T47D (cell line): Measurements from ENCODE around the gene CRIM1.

ENCODE experiments used
- DNase-seq, 2 experiments: peaks; one replicate each; pipeline versions ENCODE4 v3.0.0 to v3.0.0-alpha.2; 2011 to 2012; ENCODE audit warnings: low read depth in 1 of 2, low spot score in 1 of 2
- JUND ChIP-seq: IDR thresholded peaks from 2 replicates; pipeline ENCODE4 v1.6.1; 2012; ENCODE audit warnings: low read depth
- in situ Hi-C: cut with HindIII; loops from 2 replicates; pipeline ENCODE4 v1.10.0; 2016; ENCODE audit warnings: low sequenced_read_pairs, low pct_unique_long_range_greater_than_20kb

The CRIM1 gene

GRCh38 chr2:36450466-36451196, 95.1 kb downstream of the CRIM1 start:
- no peak for TF ChIP-seq JUND
- DNase-seq, result no peak
- in situ Hi-C loops, result no loop called here

GRCh38 chr2:36451512-36451911, 95.9 kb downstream of the CRIM1 start:
- in situ Hi-C loops, result no loop called here
- TF ChIP-seq JUND, result no peak
- no peak for DNase-seq

GRCh38 chr2:36452260-36452659, 96.7 kb downstream of the CRIM1 start:
- in situ Hi-C loops, result no loop called here
- TF ChIP-seq JUND, result no peak
- no peak for DNase-seq

- TF ChIP-seq JUND, result no peak
- no peak for DNase-seq
- in situ Hi-C loops, result no loop called here
Measured at GRCh38 chr2:36453652-36454051, 98.1 kb downstream of the CRIM1 start.

GRCh38 chr2:36455011-36455410, 99.4 kb downstream of the CRIM1 start:
- no peak for TF ChIP-seq JUND
- in situ Hi-C loops, result no loop called here

GRCh38 chr2:36455788-36456187, 100.2 kb downstream of the CRIM1 start:
- DNase-seq, result no peak
- in situ Hi-C loops, result no loop called here
- TF ChIP-seq JUND, result no peak

More at GRCh38 chr2:36455011-36455410, 99.4 kb downstream of the CRIM1 start:
- no peak for DNase-seq

- no peak for TF ChIP-seq JUND
- no peak for DNase-seq
- in situ Hi-C loops, result no loop called here
Measured at GRCh38 chr2:36456227-36457175, 100.9 kb downstream of the CRIM1 start.

GRCh38 chr2:36458106-36458505, 102.5 kb downstream of the CRIM1 start:
- in situ Hi-C loops, result no loop called here
- DNase-seq, result no peak
- no peak for TF ChIP-seq JUND

GRCh38 chr2:36459725-36460137, 104.2 kb downstream of the CRIM1 start:
- peak in 1 of 2 experiments; percentile 60 for DNase-seq
- in situ Hi-C loops, result no loop called here
- TF ChIP-seq JUND, result no peak

- TF ChIP-seq JUND, result no peak
- no peak for DNase-seq
- in situ Hi-C loops, result no loop called here
Measured at GRCh38 chr2:36461039-36461681, 105.6 kb downstream of the CRIM1 start.

GRCh38 chr2:36462311-36462935, 106.8 kb downstream of the CRIM1 start:
- no peak for DNase-seq
- in situ Hi-C loops, result no loop called here
- no peak for TF ChIP-seq JUND

GRCh38 chr2:36463365-36463764, 107.8 kb downstream of the CRIM1 start:
- TF ChIP-seq JUND, result no peak
- no peak for DNase-seq
- in situ Hi-C loops, result no loop called here
